Lower leg skin (tissue), 3 donors: ENCODE measurements around the gene THOC1.

Experiments
- CTCF ChIP-seq, 3 donors: fragments of 450-650 bp; IDR thresholded peaks; one replicate each; pipeline ENCODE4 v1.5.1; 2016; ENCODE audit warnings: antibody characterized with exemption in 3 of 3, mild to moderate bottlenecking in 3 of 3, moderate library complexity in 2 of 3
- POLR2A ChIP-seq, 2 donors: fragments of 450-650 bp; IDR thresholded peaks; one replicate each; pipeline ENCODE4 v1.6.1; 2016 to 2017; ENCODE audit warnings: antibody characterized with exemption in 2 of 2, mild to moderate bottlenecking in 1 of 2, moderate library complexity in 1 of 2

DNA sequence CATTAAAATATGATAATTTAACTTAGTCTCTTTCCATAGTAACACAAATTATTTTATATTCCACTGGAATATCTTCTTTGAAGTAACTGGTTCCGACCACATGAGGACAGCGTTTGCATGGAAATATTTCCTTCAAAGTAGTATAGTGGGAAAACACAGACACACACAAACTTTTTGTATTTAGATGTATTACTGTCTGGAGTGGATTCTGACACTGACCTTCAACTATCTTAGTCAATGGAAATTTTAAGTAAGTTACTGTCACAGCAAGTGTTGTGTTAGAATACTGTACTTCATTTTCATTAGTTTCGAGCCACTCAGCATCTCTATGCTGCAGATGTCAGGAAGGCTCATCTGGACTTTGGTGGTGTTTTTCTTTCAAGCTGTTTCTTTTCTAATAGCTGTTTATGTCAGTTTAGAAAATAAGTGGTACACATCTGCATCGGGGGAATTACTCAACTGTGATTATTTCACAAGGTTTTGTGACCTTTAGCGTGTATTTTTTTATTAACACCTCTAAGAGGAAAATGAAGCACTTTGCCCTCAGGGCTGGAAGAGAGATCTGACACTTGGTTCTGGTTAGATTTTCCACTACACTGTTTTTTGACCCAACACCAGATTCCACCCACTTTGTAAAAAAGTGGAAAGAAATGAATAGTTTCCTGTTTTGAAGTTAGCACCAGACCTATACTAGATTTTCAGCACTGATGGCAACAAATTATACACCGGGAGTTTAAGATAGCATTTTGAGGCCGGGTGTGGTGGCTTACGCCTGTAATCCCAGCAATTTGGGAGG, 18.9 kb upstream of the THOC1 start:
- TF ChIP-seq CTCF (IDR thresholded peaks at IDR 0.05): no peak
- no peak for TF ChIP-seq POLR2A (IDR thresholded peaks at IDR 0.05)
